NCI-H510A (cell line): ENCODE results near the gene SPATA46.

Source experiments
- DNase-seq: peaks from one replicate; lab custom pipeline; 2025; lab: John Stamatoyannopoulos, UW

SPATA46 gene

DNA sequence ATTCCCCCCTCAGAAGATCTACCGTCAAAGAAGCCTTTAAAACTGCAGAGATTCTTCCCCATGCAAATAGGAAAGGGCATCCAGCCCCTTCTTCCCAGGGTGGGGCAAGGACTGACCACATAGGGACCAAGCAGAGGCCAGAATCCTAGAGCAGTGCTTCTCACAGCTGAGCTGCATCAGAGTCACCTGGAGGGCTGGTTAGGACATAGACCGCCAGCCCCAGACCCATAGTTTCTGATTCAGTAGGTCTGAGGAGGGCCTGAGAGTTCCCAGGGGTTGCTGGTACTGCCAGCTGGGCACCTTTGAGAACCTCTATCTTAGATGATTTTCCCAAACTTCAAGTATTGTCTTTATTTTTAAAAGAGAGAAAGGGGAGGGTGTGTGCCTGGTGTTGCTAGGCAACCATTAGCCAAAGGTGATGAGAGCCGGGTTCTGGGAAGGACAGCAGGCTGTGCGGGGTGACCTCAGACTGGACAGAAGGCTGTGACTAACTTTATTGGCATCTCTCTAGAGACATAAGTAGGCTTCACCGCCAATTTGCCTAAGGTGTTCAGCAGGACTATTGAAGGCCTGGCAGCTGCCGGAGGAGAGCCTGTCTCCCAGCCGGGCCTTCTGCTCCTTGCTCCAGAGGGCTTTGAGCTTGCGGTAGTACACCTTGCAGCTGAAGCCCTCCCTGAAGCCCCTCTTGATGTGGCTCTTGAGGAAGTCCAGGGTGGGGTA is 3.0 kb downstream of the SPATA46 start:
- DNase-seq, result no peak

DNA sequence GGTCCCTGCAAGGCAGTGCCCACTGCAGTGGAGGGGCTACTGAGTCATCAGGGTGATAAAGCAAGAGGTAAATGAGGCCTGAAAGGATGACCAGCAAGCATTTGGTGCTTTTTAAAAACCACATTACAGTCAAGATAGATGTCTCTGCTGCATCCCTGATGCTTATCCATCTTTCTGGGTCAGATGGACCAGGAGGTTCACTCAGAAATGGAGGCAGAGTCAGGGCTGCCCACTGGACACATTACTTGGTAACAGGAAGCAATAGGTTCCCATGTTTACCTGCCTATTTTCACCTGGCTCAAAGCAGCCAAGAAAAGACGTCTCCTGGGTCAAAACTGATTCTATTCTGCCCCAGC is 3.6 kb downstream of the SPATA46 start:
- DNase-seq, result no peak

DNA sequence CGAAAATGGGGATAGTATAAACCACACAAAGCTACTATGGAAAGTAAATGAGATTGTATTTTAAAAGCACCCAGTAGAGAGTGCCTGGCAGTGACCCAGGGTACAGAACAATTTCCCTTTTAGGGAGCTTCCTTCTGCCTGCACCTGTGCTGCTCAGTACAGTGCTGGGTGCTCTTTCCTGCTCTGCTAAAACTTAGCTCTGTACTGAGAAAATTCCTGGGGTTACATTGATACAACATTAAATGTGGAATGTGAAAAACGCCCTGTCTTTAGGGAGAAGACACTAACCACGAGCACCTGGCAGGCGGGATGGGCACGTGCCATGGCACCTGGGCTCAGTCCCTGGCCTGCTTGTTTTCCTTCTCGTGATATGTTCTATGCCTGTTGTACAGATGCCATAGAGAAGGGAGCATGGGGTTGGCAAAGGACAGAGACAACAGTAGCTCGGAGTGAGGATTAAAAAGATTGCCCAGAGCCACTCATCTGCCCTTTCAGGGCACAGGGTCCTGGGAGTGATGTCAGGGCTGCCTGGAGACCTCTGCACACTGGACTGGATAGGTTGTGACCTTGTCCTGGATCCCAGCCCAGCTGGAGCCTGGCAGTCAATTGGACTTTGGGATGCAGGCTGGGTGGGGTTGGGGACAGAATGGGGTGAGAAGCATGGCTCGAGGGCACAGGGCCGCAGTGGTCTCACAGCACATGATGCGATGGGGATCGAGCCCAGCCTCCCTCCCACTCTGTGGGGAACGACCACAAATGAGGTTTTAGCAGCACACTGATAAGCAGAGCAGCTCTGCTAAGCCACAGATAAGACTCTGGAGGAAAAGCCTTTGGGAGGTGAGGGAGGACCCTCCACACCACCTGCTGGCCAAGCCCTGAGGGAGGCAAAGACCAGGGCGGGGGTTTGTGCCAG is 4.2 kb downstream of the SPATA46 start:
- DNase-seq, result no peak

DNA sequence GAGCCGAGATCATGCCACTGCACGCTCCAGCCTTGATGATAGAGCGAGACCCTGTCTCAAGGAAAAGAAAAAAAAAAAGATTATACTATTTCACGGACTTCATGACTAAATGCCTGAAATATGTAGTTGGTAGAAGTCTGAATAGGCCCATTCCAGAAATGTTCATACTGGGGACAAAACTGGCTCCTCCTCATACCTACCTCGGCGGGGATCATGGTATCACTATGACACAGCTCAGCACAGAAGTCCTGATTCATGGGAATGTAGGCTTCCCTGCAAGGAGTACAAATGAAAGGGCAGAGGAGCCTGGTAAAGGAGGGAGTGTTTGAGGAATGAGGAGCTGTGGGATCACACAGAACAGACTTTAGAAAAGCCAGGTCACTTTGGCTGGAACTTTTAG is 5.0 kb downstream of the SPATA46 start:
- no peak for DNase-seq

DNA sequence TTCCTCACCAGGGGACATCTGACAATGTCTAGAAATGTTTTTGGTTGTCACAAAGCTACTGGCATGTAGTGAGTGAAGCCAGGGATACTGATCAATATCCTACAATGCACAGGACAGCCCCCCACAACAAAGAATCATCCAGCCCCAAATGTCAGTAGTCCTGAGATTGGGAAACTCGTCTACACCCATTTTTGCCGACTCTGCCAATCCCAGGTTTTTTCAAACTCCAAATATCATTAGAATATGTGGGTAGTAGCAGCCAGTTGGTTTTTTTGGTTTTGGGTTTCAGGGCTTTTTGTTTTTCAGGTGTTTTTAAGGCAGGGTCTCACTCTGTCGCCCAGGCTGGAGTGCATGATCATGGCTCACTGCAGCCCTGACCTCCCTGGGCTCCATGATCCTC is 5.9 kb downstream of the SPATA46 start:
- no peak for DNase-seq

DNA sequence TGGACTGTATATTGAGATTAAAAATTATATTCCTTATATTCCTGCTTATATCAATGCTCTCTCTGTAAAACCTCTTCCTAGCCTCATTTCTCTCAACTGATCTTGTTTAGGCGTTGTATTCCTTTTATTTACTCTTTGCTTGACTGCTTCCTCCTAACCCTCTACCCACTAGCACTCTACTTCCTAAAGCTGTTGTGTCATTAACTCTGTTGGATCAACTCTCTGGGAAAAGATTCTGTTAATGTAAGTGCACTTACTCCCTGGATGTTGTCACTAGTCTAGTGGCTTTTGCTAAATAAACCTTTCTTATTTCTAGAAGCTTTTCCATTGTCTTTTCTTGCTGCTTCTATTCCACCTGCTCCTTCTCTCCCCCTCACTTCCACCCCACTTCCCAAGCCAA is 6.5 kb downstream of the SPATA46 start:
- DNase-seq, result no peak

DNA sequence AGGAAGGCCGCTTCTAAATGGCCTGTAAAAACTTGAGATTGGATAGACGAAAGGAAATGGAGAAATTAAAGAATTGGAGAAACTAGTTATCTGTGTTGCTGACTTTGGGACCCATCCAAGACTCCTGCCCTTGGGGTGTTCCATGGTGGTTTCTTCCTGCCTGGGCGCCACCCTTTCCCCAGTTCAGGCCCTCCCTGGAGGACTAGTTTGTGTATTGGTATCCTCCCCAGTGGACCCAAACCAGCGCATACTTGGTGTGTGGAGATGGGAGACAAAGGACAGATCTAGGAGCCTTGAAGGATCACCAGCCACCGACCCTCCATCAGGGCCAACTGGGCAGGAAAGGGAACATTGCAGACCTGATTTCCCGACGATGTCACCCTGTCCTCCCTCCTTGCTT is 7.1 kb downstream of the SPATA46 start:
- no peak for DNase-seq

DNA sequence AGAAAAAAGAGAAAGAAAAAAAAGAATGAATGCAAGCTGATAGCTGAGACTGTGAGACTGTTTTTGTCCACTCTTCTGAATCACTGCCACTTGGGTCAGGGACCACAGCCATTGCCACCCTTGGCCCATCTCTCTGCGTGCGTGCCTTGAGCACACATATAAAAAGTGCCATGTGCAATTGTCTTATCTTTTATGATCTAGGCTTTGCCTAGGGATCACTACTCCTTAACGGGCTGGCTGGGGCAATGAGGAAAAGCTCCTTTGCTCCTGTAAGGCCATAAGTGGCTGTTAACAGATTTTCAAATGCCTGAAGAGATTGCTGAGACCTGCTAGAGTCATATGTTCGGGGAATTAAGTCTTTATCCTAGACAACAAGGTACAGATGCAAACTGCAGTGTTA is 8.2 kb downstream of the SPATA46 start:
- no peak for DNase-seq

DNA sequence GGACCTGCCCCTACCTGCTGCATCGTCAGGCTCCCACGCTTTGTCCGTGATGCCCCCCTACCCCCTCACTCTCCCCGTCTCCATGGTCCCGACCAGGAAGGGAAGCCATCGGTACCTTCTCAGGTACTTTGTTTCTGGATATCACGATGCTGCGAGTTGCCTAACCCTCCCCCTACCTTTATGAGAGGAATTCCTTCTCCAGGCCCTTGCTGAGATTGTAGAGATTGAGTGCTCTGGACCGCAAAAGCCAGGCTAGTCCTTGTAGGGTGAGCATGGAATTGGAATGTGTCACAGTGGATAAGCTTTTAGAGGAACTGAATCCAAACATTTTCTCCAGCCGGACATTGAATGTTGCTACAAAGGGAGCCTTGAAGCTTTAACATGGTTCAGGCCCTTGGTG is 8.9 kb downstream of the SPATA46 start:
- no peak for DNase-seq

DNA sequence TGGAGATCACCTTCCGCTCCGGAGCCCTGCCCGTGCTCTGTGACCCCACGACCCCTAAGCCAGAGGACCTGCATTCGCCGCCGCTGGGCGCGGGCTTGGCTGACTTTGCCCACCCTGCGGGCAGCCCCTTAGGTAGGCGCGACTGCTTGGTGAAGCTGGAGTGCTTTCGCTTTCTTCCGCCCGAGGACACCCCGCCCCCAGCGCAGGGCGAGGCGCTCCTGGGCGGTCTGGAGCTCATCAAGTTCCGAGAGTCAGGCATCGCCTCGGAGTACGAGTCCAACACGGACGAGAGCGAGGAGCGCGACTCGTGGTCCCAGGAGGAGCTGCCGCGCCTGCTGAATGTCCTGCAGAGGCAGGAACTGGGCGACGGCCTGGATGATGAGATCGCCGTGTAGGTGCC is 9.6 kb downstream of the SPATA46 start:
- no peak for DNase-seq

DNA sequence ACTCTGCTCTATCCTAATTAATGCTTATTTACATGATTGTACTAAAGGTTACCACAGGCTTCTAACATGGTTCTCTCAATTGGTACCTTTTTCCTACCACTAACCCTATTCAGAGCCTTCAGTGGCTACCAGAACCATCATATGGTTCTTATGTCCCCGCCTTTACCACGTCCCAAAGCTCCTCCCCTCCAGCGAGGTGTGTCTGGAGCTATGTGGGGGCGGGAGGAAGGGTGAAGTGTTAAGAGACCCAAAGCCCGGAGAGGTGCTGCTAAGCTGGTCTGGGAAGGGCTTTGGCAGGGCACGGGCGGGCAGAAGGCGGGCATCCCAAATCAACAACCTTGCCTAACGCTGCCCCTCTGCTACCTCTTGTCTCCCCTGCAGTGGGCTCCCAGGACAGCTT is 10.0 kb downstream of the SPATA46 start:
- no peak for DNase-seq

DNA sequence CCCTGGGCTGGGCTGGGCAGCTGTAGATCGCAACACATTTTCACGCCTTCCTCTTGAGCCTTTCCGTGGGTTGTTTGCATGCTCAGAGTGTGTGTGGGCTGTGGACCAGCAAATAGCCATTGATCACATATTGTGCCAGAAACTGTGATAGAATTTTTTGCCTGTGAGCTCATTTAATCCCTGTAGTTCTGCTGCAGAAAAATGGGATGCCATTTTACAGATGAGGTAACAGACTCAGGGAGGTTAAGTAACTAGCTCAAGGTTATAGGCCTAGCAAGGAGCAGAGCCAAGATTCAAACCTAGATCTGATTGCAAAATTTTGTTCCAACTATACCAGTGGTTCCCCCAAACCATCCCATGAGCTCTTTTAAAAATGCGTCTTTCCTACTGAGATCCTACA is 10.5 kb downstream of the SPATA46 start:
- no peak for DNase-seq

DNA sequence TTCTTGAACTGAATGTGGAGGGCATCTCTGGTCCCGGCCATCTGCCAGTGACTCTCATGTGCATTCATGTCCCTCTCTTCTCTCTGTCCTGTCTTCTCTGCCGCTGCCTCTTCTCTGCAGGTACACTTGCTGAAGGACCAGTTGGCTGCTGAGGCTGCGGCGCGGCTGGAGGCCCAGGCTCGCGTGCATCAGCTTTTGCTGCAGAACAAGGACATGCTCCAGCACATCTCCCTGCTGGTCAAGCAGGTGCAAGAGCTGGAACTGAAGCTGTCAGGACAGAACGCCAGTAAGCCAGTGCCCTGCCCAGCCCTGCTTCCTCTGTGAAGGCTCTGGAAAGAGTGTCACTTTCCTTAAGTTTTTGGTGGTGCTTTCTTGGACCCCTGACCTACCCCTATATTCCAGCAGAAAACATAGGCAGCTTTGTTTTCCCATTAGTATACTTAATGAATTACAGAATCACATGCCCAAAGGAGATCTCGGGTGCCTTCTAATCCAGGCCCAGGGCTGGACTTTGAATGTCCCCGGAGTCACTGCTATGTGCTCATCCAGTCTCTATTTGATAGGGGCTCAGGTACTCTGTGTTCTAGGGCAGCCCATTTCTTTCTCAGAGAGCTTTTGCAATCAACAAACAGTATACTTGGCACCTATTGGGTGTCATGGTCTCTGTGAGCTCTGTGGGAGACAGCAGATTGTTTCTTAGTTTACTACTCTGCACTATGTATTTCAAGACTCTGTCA is 11.2 kb downstream of the SPATA46 start:
- no peak for DNase-seq

DNA sequence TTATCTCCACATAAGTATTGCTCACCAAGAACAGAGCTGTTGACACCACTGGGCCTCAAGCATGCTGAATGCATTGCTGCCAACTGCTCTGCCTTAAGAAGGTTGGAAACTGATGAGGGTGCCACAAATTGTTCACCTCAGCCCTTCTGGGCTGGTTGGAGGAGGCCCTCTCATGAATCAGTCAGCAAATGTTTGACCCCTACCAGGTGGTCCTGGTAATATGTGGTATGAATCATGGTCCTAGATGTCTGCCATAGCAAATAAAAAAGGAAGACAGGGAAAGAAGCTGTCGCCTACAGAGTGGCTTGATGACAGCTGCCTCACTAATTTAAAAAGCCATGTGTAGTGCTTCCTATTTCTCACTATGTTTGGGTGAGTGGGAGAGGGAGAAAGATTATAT is 12.2 kb downstream of the SPATA46 start:
- DNase-seq, result no peak

DNA sequence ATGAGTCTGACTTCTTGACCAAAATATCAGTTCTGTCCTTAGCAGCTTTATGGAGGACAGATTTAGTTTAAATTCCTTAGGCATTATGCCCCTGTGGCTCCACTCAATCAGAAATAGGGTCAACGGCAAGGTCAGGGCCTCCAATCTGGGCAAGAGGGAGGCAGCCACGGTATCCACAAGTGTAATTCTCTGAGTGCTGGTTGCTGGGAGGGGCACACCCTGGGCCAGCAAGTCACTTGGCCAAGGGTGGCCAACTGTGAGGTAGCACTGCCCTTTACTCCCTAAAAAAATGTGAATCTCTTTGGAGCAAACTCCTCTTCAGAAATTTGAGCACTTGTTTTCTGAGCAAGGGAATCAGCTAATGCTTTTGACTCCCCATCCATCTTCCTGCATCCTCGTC is 12.8 kb downstream of the SPATA46 start:
- DNase-seq, result no peak

DNA sequence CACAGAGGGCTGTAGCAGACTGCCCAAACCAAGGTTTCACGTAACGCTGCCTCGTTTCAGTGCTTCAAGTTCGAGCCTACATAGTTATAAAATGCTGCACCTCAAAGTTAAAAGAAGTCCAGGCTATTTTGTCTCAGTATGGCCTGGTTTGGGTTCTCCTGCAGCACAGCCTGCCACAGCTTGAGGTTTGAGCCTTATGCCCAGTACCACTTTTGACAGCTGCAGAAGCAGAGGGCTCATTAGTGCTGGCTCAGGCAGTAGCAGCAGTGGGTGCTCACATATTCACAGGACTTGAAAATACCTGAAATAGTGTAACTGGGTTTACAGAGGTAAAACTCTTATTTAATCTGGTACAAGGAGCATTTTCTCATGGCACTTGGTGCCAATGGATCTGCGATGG is 15.3 kb downstream of the SPATA46 start:
- DNase-seq, result no peak

DNA sequence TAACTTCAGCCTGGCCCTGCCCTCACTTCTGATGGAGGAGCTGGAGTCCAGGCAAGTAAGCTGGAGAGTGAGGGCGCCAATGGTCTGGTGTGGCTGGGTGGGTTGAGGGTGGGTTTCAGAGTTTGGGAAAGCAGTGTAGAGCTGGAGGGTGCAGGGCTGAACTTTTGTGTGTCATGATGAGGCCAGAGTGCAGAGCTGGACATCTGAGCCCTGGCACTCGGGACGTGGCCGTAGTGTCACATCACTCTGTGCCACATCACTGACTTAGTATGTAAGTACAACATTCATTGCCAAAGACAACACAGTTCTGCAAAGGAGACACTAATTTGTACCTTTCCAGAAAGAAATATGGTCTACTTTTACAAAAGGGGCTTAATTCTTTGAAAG is 15.8 kb downstream of the SPATA46 start:
- no peak for DNase-seq

DNA sequence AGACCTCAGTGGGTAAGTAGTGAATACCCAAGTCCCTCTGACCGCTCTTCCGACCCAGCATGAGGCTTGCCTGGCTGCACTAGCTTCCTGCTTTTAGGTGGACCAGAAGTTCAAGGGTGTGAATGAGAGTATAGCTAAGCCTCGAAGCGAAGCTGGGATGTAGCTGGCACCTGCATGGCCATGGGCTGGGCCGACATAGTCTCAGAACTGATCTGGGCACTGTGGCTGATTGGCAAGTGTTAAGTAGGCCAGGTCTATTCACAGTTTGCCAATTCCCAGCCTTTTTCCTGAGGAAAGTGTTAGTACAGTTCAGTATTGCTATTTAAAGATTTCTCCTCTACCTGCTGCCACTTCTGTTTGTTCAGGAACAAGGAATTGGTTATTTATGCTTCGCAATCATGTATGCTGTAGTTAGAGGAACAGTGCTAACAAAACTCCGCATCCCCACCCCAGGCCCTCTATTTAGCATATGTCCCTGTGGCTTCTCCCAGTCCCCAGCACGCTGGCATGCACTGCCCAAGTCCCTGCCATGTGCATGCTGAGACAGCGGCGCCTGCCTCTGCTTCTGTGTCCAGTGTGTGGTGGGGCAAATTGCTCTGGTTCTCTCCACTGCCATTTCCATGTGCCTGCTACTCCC is 16.3 kb downstream of the SPATA46 start:
- DNase-seq, result no peak

DNA sequence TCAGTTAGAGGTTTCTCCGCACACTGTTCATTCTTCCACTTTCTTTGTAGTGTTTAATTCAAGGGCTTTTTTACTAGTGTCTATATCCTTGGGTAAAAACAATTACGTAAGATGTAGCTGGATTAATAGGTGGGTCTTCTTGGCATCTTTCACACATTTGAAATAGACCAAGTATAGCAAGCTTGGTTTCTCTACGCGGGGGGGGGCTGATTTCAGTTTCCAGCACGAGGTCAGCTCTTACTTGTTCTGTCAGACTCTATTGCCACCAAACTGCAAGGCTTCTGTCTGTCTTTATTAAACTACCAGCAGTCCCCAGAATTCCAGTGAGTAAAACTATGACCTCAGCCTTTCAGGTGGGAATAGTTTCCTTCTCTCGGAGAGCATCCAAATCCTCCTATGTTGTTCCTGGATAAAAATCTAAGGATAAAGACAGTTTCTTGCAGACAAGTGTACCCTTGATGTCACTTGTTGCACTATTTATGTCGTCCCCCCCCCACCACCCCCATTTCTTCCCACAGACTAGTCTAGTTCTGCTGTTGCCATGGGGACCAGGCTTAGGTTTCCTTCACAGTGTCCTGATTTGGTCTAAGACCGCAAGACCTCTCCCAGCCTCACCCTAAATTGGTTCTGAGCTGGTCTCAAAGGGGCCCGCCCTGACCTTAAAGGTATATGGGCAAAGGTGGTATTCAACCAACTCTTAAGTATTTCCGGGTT is 17.0 kb downstream of the SPATA46 start:
- DNase-seq, result no peak

DNA sequence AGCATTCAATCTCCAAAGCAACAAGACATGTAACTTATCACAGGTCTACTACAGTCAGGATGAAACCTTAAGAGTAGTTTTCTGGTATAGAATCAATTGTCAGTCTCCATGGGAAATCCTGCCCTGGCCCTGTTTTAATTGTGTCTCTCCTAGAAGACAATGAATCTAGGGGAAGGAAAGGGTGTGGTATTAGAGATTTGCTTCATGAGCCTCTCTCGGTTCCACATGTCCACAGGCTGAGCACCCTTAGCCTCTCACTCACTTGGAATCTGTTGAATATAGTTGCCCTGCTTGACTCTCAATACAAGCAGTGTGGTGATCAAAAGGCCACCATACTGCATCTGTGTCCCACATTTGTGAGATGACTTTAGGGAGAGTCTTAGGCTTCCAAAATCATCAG is 17.7 kb downstream of the SPATA46 start:
- no peak for DNase-seq

DNA sequence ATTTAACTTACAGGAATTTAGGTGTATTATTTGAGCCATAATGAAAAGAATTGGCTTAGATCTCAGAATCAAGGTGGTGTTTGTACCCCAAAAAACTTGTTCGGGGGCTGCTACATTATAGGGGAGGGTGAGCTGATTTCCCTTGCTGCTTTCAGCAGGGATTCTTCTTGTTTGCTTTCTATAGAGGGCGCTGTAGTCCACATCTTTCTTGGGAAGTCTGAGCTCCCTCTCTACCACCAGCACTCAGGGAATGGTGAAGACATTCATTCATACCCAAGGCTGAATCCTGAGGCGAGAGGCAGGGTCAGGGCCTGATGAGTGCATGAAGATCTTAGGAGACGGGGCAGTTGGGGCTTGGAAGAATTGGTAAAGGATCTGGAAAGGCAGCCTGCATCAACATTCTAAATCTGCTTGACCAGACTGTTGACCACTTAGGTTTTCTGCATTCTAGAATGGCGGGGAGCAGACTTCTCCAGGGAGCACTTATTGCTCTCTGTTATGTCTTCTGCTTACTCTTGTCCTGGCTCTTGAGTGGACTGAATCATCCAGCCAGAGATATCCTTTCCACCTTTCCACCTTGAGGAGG is 18.9 kb downstream of the SPATA46 start:
- no peak for DNase-seq
